ENCODE measurements around the gene AOAH. TPM values are rescaled to one million over a fixed set of nuclear protein-coding genes. Genes with fewer than 3 reads are reported as not detected.
A peak's percentile ranks its signal among the peaks of the same experiment; 100 is the strongest.

AOAH gene
- total and polyA plus RNA-seq, 9 donors = 2.4 to 4.4 (median 3.4) TPM

- H3K27me3 ChIP-seq (ENCODE audit: control insufficient read depth, insufficient read depth, low read length) = peaks cover 2% of the 10 kb centered on the region
- no peaks in the 10 kb centered on the region for H3K36me3 ChIP-seq (ENCODE audit: control insufficient read depth, insufficient read depth, low read length)
- no peaks in the 10 kb centered on the region for H3K4me1 ChIP-seq (ENCODE audit: control insufficient read depth, insufficient read depth, low read length)
- no peak overlapping the region for H3K4me3 ChIP-seq (ENCODE audit: low read length)
- H3K9me3 ChIP-seq (replicated peaks; ENCODE audit: control insufficient read depth, low read depth, low read length) = no peaks in the 10 kb centered on the region
- no CpG with 5 or more reads among the region's 3 CpGs for WGBS (ENCODE audit: insufficient coverage)
- no peak for DNase-seq
- H3K27ac ChIP-seq (ENCODE audit: low read length) = no peak overlapping the region
These were observed 15.1 kb upstream of the AOAH start for GRCh38 chr7:36739351-36739750.

DNA sequence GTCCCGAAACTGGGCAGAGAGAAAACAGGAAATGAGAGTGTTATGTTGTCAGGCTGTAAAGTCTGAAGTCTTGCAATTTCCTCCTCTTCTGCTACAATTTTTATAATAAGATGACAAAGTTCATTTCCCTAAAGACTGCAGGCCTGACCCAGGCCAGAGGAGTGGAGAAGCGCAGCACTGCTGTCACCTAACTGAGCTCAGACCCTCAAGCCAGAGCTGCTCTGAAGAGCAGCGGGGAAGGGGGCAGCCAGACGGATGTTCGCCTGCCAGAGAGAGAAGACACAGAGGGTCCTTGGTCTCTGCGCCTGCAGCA, 12.6 kb upstream of the AOAH start:
- Histone ChIP-seq H3K4me1 (ENCODE audit: control insufficient read depth, insufficient read depth, low read length) (no peaks in the 10 kb centered on the region), H3K4me3 (ENCODE audit: low read length) (no peak overlapping the region), H3K27ac (ENCODE audit: low read length) (no peak overlapping the region), H3K36me3 (ENCODE audit: control insufficient read depth, insufficient read depth, low read length) (no peaks in the 10 kb centered on the region), H3K9me3 (replicated peaks; ENCODE audit: control insufficient read depth, low read depth, low read length) (no peaks in the 10 kb centered on the region), H3K27me3 (ENCODE audit: control insufficient read depth, insufficient read depth, low read length) (peaks cover 2% of the 10 kb centered on the region)
- WGBS (ENCODE audit: insufficient coverage) = 58% methylated on average over 4 of the region's 6 CpGs
- peak; percentile 47 for DNase-seq

DNA sequence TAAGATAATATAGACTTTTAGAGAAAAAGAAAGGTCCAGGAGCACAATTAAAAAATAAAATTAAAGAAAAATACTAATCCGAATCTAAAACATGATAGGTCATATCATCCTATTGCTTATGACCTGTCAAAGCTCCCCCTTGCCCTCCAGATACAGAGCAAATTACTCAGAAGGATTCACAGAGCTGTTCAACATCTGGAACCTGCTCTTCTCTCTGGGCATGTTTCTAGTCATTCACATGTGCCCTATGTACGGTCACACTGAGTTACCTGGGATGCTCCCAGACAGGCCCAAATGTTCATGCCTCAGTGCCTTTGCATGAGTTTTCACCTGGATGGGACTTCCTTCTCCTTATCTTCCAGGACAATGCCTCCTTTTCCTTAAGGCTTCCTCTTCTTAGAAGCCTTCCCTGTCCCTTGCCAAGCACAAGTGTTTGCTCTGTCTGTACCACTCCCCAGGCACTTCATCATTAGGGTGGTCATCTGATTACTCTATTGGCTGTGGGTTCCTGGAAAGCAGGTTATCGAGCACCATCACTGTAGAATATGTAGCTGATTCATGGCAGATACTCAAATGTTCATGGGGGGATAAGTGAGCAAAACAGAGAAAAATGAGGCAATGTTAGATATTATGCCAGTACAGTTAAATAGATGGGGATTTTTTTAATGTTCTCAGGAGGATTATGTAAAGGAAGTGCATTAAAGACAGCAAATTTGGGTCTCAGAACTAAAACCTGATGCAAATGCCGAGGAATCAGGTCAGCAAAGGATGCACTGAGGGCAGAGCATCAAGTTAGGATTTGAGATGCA, 12.0 kb upstream of the AOAH start:
- DNase-seq = no peak
- H3K36me3 ChIP-seq (ENCODE audit: control insufficient read depth, insufficient read depth, low read length) = no peaks in the 10 kb centered on the region
- H3K9me3 ChIP-seq (replicated peaks; ENCODE audit: control insufficient read depth, low read depth, low read length) = no peaks in the 10 kb centered on the region
- H3K27me3 ChIP-seq (ENCODE audit: control insufficient read depth, insufficient read depth, low read length) = peaks cover 2% of the 10 kb centered on the region
- WGBS (ENCODE audit: insufficient coverage) = 76% methylated on average over 2 of the region's 4 CpGs
- no peak overlapping the region for H3K4me3 ChIP-seq (ENCODE audit: low read length)
- no peak overlapping the region for H3K27ac ChIP-seq (ENCODE audit: low read length)
- H3K4me1 ChIP-seq (ENCODE audit: control insufficient read depth, insufficient read depth, low read length) = no peaks in the 10 kb centered on the region

DNA sequence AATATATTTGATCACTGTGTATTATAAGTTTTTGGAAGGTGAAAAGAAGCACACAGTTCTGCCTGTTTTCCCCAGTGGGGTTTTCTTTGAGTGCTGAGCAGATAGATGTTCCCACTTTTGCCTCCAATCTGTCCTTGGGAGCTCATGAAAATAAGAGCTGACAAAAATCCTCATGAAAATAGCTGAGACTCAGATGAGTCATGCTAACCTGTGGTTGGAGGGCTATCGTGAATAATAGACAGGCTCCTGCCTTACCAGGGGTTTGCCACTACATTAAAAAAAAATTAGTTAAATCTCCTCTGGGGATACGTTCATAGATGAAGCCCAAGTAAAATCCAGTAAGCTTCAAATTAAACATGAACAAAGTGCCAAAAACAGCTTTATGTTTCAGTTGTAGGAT, 10.9 kb upstream of the AOAH start:
- Histone ChIP-seq H3K9me3 (replicated peaks; ENCODE audit: control insufficient read depth, low read depth, low read length) (no peaks in the 10 kb centered on the region), H3K4me3 (ENCODE audit: low read length) (no peak overlapping the region), H3K27ac (ENCODE audit: low read length) (no peak overlapping the region), H3K27me3 (ENCODE audit: control insufficient read depth, insufficient read depth, low read length) (peaks cover 2% of the 10 kb centered on the region), H3K36me3 (ENCODE audit: control insufficient read depth, insufficient read depth, low read length) (no peaks in the 10 kb centered on the region), H3K4me1 (ENCODE audit: control insufficient read depth, insufficient read depth, low read length) (no peaks in the 10 kb centered on the region)
- no peak for DNase-seq
- WGBS (ENCODE audit: insufficient coverage) = no CpG with 5 or more reads among the region's 2 CpGs

- H3K4me3 ChIP-seq (ENCODE audit: low read length) = no peak overlapping the region
- H3K36me3 ChIP-seq (ENCODE audit: control insufficient read depth, insufficient read depth, low read length) = no peaks in the 10 kb centered on the region
- H3K27ac ChIP-seq (ENCODE audit: low read length) = no peak overlapping the region
- H3K4me1 ChIP-seq (ENCODE audit: control insufficient read depth, insufficient read depth, low read length) = no peaks in the 10 kb centered on the region
- DNase-seq = no peak
- WGBS (ENCODE audit: insufficient coverage) = no CpG with 5 or more reads among the region's 3 CpGs
- H3K27me3 ChIP-seq (ENCODE audit: control insufficient read depth, insufficient read depth, low read length) = peaks cover 2% of the 10 kb centered on the region
- H3K9me3 ChIP-seq (replicated peaks; ENCODE audit: control insufficient read depth, low read depth, low read length) = no peaks in the 10 kb centered on the region
These were observed 10.4 kb upstream of the AOAH start for GRCh38 chr7:36734731-36735130.

DNA sequence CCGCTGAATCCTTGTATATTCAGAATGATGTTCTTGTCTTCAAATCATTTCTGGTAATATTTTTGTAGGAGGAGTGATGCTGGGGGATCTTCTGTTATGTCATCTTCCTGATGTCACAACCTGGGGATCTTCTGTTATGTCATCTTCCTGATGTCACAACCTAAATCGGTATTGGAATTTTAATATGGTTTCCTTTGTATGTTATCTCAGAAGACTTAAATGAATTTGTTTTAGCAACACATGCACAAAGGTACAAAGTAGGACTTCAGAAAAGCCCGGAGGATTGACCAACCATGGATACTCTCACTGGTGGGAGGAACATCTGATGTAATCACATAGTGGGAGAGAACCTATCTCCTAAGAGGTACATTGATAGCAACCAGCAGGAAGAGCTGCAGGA, 9.1 kb upstream of the AOAH start:
- no CpG with 5 or more reads among the region's 3 CpGs for WGBS (ENCODE audit: insufficient coverage)
- no peak overlapping the region for H3K4me3 ChIP-seq (ENCODE audit: low read length)
- H3K4me1 ChIP-seq (ENCODE audit: control insufficient read depth, insufficient read depth, low read length) = no peaks in the 10 kb centered on the region
- H3K36me3 ChIP-seq (ENCODE audit: control insufficient read depth, insufficient read depth, low read length) = no peaks in the 10 kb centered on the region
- H3K9me3 ChIP-seq (replicated peaks; ENCODE audit: control insufficient read depth, low read depth, low read length) = no peaks in the 10 kb centered on the region
- DNase-seq = no peak
- no peak overlapping the region for H3K27ac ChIP-seq (ENCODE audit: low read length)
- H3K27me3 ChIP-seq (ENCODE audit: control insufficient read depth, insufficient read depth, low read length) = peaks cover 2% of the 10 kb centered on the region

DNA sequence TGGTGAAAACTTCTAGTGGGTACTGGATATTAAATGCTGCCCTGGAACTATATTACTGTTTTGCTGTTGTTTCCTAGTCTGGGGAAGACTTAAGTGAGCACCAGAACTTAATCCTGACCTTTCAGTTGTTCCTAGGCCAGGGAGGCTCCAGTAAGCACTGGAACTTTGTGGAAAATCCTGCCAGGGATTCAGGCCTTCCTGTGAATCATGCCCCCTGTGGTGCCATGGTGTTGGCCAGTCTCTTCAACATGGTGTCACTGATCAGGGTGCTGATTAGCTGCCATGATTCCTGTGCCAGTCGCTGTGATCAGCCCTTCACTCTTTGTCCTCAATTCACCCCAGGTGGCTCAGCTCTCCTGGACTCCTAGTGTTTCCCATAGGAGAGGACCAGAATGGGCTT, 8.5 kb upstream of the AOAH start:
- Histone ChIP-seq H3K36me3 (ENCODE audit: control insufficient read depth, insufficient read depth, low read length) (no peaks in the 10 kb centered on the region), H3K4me1 (ENCODE audit: control insufficient read depth, insufficient read depth, low read length) (no peaks in the 10 kb centered on the region), H3K4me3 (ENCODE audit: low read length) (no peak overlapping the region), H3K27me3 (ENCODE audit: control insufficient read depth, insufficient read depth, low read length) (peaks cover 2% of the 10 kb centered on the region), H3K9me3 (replicated peaks; ENCODE audit: control insufficient read depth, low read depth, low read length) (no peaks in the 10 kb centered on the region), H3K27ac (ENCODE audit: low read length) (no peak overlapping the region)
- 100% methylated on average over 1 of the region's 1 CpG for WGBS (ENCODE audit: insufficient coverage)
- DNase-seq = no peak

DNA sequence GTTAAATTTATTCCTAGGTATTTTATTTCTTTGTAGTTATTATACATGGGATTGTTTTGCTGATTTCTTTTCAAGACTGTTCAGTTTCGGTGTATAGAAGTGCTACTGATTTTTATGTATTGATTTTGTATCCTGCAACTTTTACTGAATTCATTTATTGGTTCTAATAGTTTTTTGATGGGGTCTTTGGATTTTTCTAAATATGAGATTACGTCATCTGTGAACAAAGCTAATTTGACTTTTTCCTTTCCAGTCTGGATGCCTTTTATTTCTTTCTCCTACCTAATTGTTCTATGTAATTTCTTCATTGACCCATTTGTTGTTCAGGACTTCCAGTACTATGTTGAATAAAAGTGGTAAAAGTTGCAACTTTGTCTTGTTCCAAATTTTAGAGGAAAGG, 5.8 kb upstream of the AOAH start:
- H3K27me3 ChIP-seq (ENCODE audit: control insufficient read depth, insufficient read depth, low read length) = no peaks in the 10 kb centered on the region
- peaks cover 2% of the 10 kb centered on the region for H3K4me1 ChIP-seq (ENCODE audit: control insufficient read depth, insufficient read depth, low read length)
- H3K4me3 ChIP-seq (ENCODE audit: low read length) = no peak overlapping the region
- no CpG with 5 or more reads among the region's 2 CpGs for WGBS (ENCODE audit: insufficient coverage)
- H3K36me3 ChIP-seq (ENCODE audit: control insufficient read depth, insufficient read depth, low read length) = no peaks in the 10 kb centered on the region
- no peaks in the 10 kb centered on the region for H3K9me3 ChIP-seq (replicated peaks; ENCODE audit: control insufficient read depth, low read depth, low read length)
- DNase-seq = no peak
- no peak overlapping the region for H3K27ac ChIP-seq (ENCODE audit: low read length)

- DNase-seq = no peak
- no peaks in the 10 kb centered on the region for H3K36me3 ChIP-seq (ENCODE audit: control insufficient read depth, insufficient read depth, low read length)
- peaks cover 2% of the 10 kb centered on the region for H3K4me1 ChIP-seq (ENCODE audit: control insufficient read depth, insufficient read depth, low read length)
- no peak overlapping the region for H3K4me3 ChIP-seq (ENCODE audit: low read length)
- H3K27me3 ChIP-seq (ENCODE audit: control insufficient read depth, insufficient read depth, low read length) = no peaks in the 10 kb centered on the region
- no CpG with 5 or more reads among the region's 2 CpGs for WGBS (ENCODE audit: insufficient coverage)
- no peaks in the 10 kb centered on the region for H3K9me3 ChIP-seq (replicated peaks; ENCODE audit: control insufficient read depth, low read depth, low read length)
- H3K27ac ChIP-seq (ENCODE audit: low read length) = no peak overlapping the region
These were observed 3.8 kb upstream of the AOAH start for GRCh38 chr7:36728143-36728542.

GRCh38 chr7:36726806-36727503, 2.7 kb upstream of the AOAH start:
- no peaks in the 10 kb centered on the region for H3K36me3 ChIP-seq (ENCODE audit: control insufficient read depth, insufficient read depth, low read length)
- H3K27ac ChIP-seq (ENCODE audit: low read length) = no peak overlapping the region
- no peak for DNase-seq
- peaks cover 2% of the 10 kb centered on the region for H3K4me1 ChIP-seq (ENCODE audit: control insufficient read depth, insufficient read depth, low read length)
- H3K27me3 ChIP-seq (ENCODE audit: control insufficient read depth, insufficient read depth, low read length) = no peaks in the 10 kb centered on the region
- H3K4me3 ChIP-seq (ENCODE audit: low read length) = no peak overlapping the region
- no peaks in the 10 kb centered on the region for H3K9me3 ChIP-seq (replicated peaks; ENCODE audit: control insufficient read depth, low read depth, low read length)
- 72% methylated on average over 4 of the region's 4 CpGs for WGBS (ENCODE audit: insufficient coverage)
